HepG2 (cell line): ENCODE results near the gene LSS. TPM values are rescaled to one million over a fixed set of nuclear protein-coding genes. Genes with fewer than 3 reads are reported as not detected.

Experiments
- CHCHD3 ChIP-seq: sonication (generic); formaldehyde crosslinking; IDR thresholded peaks from 2 replicates; pipeline ENCODE4 v1.8.0; 2022; ENCODE audit warnings: mild to moderate bottlenecking, missing genetic modification reagents, moderate library complexity
- CREB3 ChIP-seq: sonication (generic); formaldehyde crosslinking; IDR thresholded peaks from 2 replicates; pipeline ENCODE4 v1.5.0; 2020; ENCODE audit warnings: missing genetic modification reagents
- CSRNP1 ChIP-seq: sonication (generic); formaldehyde crosslinking; IDR thresholded peaks from 2 replicates; pipeline ENCODE4 v1.8.1; 2023; ENCODE audit warnings: mild to moderate bottlenecking, missing genetic modification reagents
- FOXO4 ChIP-seq: sonication (generic); formaldehyde crosslinking; conservative IDR thresholded peaks from 2 replicates; pipeline ENCODE4 v1.8.1; 2023; ENCODE audit warnings: missing genetic modification reagents
- HMGXB3 ChIP-seq: sonication (generic); formaldehyde crosslinking; IDR thresholded peaks from 2 replicates; pipeline ENCODE4 v1.4.0; 2020; ENCODE audit warnings: missing genetic modification reagents, borderline replicate concordance
- HOMEZ ChIP-seq: IDR thresholded peaks from 2 replicates; pipeline ENCODE4 v1.6.1; 2016; ENCODE audit warnings: low read depth
- KLF16 ChIP-seq, 2 experiments: sonication (generic) in 1 of 2; formaldehyde crosslinking in 1 of 2; IDR thresholded peaks; 2 replicates each; pipeline versions ENCODE4 v1.6.1 to v1.8.0; 2016 to 2023; ENCODE audit warnings: missing genetic modification reagents in 2 of 2, missing compliant biosample characterization in 1 of 2
- PLRG1 ChIP-seq: fragments of 450-650 bp; conservative IDR thresholded peaks from 2 replicates; pipeline ENCODE4 v1.6.1; 2016
- RBFOX2 ChIP-seq: fragments of 200-400 bp; formaldehyde crosslinking; IDR thresholded peaks from 2 replicates; pipeline ENCODE4 v1.6.1; 2017; ENCODE audit warnings: low read depth, mild to moderate bottlenecking, low read length
- TOE1 ChIP-seq: sonication (generic); formaldehyde crosslinking; IDR thresholded peaks from 2 replicates; pipeline ENCODE4 v1.4.0; 2020; ENCODE audit warnings: mild to moderate bottlenecking, missing genetic modification reagents
- TOPORS ChIP-seq: sonication (generic); formaldehyde crosslinking; IDR thresholded peaks from 2 replicates; pipeline ENCODE4 v1.8.0; 2023; ENCODE audit warnings: mild to moderate bottlenecking, missing genetic modification reagents
- ZBTB42 ChIP-seq: sonication (generic); formaldehyde crosslinking; IDR thresholded peaks from 2 replicates; pipeline ENCODE4 v1.5.0; 2020; ENCODE audit warnings: mild to moderate bottlenecking, missing genetic modification reagents
- ZNF329 ChIP-seq: sonication (generic); formaldehyde crosslinking; IDR thresholded peaks from 2 replicates; pipeline ENCODE4 v1.9.0; 2021; ENCODE audit warnings: low read depth, mild to moderate bottlenecking, missing genetic modification reagents
- ZNF354B ChIP-seq: sonication (generic); formaldehyde crosslinking; IDR thresholded peaks from 2 replicates; pipeline ENCODE4 v1.8.0; 2022; ENCODE audit warnings: mild to moderate bottlenecking, missing genetic modification reagents
- ZNF430 ChIP-seq: sonication (generic); formaldehyde crosslinking; IDR thresholded peaks from 2 replicates; pipeline ENCODE4 v1.9.0; 2021; ENCODE audit warnings: mild to moderate bottlenecking, missing genetic modification reagents
- ZNF816 ChIP-seq: sonication (generic); formaldehyde crosslinking; IDR thresholded peaks from 2 replicates; pipeline ENCODE4 v1.8.0; 2022; ENCODE audit warnings: missing genetic modification reagents, mild to moderate bottlenecking, borderline replicate concordance
- ZSCAN25 ChIP-seq: sonication (generic); formaldehyde crosslinking; IDR thresholded peaks from 2 replicates; pipeline ENCODE4 v1.8.0; 2022; ENCODE audit warnings: mild to moderate bottlenecking, missing genetic modification reagents
- polyA plus RNA-seq, 8 experiments: library from polyadenylated mRNA; depleted of rRNA in 3 of 8; stranded (reverse) in 7 of 8; unstranded in 1 of 8; fragments of >200 nt; fragmentation: Illumina TruSeq in 4 of 8; extraction: Trizol in 4 of 8; gene quantifications; 2 replicates each; pipeline versions ENCODE4 v1.2.1 to v1.2.3, GENCODE V29; 2011 to 2016; ENCODE audit warnings: low read depth in 4 of 8, missing spikeins in 1 of 8, mixed read lengths in 1 of 8; ENCODE audit not compliant: insufficient read depth in 1 of 8
- total RNA-seq, 5 experiments: library from RNA; depleted of rRNA; stranded (reverse); fragments of >200 nt; fragmentation: Illumina TruSeq; extraction: Trizol; gene quantifications; 2 replicates each; pipeline ENCODE4 v1.2.3, GENCODE V29; 2016; ENCODE audit warnings: low read depth in 1 of 5

Gene LSS
- total and polyA plus RNA-seq, 2 of the 13 experiments (the other 11 are each of a cell fraction or from before 2014, with no cell fraction given), result 72.6 to 113 TPM

GRCh38 chr21:46154955-46155513, 73.5 kb downstream of the LSS start (continued):
- no peak for TF ChIP-seq KLF16 (CRISPR knock-in tag; IDR thresholded peaks at IDR 0.05)
- no peak for TF ChIP-seq PLRG1
- 0 out of 2 replicates have a peak, but pooled peaks have one; percentile 18 for TF ChIP-seq CREB3 (CRISPR knock-in tag)
- no peak for TF ChIP-seq HOMEZ (CRISPR knock-in tag)
- TF ChIP-seq RBFOX2, result no peak
- TF ChIP-seq FOXO4, result 0 out of 2 replicates have a peak, but pooled peaks have one; percentile 15
- TF ChIP-seq ZNF430, result peak; percentile 80
- TF ChIP-seq TOPORS (CRISPR knock-in tag), result 0 out of 2 replicates have a peak, but pooled peaks have one; percentile 60
- 0 out of 2 replicates have a peak, but pooled peaks have one; percentile 61 for TF ChIP-seq ZNF354B (CRISPR knock-in tag)
- peak; percentile 84 for TF ChIP-seq CSRNP1 (CRISPR knock-in tag)
- TF ChIP-seq TOE1, result no peak
- TF ChIP-seq ZNF329, result 0 out of 2 replicates have a peak, but pooled peaks have one; percentile 76
- 0 out of 2 replicates have a peak, but pooled peaks have one; percentile 8 for TF ChIP-seq HMGXB3
- peak; percentile 75 for TF ChIP-seq ZBTB42
- TF ChIP-seq CHCHD3 (CRISPR knock-in tag), result no peak
- TF ChIP-seq ZSCAN25, result no peak
- TF ChIP-seq ZNF816 (CRISPR knock-in tag), result peak; percentile 56; the same call in 1 of the 2 replicates
